RPMI7951 (cell line): Measurements from ENCODE around the gene TFCP2. TPM values are rescaled to one million over a fixed set of nuclear protein-coding genes. Genes with fewer than 3 reads are reported as not detected.
"Not testable (repeated sequence)": the region's sequence is repeated elsewhere in the genome, so short reads cannot be mapped to it uniquely, and the experiment has no call there.

Experiments
- DNase-seq: peaks from one replicate; pipeline ENCODE4 v3.0.0-alpha.2; 2012; ENCODE audit warnings: low read depth
- total RNA-seq: library from RNA; depleted of rRNA; stranded (reverse); fragments of >200 nt; shearing (Covaris generic); gene quantifications from 2 replicates; pipeline ENCODE4 v1.2.3, GENCODE V29; 2014

Gene TFCP2
- total RNA-seq, 1 experiment from 2014 or later: 8.4 TPM

DNA sequence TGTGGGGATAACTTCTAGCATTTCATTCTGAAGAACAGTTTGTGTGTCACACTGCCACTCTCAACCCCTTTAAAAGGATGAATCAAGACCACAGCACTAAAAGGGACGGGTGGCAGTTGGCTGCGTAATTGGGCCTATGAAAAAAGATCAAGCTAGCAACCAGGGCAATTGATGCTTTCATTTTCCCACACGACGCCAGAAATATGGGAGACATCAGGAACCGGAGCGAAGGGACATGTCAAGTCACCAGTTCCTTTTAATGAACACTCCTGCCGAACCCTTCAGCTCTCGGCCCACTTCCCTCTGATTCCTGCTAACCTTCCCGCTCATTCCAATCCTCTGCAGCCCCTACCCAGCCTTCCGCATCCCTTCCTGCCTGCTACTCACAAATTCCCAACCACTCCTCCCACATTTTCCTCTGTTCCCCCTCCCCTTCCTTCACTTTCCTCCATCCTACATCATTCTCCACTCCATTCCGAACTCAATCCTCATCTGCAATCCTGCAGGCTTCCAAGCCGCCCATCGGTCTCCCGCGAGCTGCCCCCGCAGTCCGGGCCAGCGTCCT, 90.3 kb downstream of the TFCP2 start:
- DNase-seq: peak; percentile 60

DNA sequence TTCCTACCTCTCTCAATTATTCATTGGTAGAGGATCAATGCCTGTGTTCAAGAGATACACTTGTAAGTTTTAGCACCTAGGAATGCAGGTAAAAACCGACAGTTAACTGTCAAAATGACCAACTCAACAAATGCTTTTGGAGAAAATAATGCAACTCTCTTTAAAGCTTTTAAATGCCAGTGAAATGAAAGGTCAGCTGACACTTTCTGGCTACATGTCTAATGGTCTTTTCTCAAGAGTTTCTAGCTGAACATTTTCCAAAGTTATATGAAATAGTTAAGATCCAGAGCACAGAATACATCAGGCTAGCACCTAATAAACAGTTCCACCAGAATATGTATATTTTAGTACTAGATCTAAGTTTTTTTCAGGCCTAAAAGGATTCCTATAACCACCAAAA, 91.5 kb downstream of the TFCP2 start:
- DNase-seq: no peak

DNA sequence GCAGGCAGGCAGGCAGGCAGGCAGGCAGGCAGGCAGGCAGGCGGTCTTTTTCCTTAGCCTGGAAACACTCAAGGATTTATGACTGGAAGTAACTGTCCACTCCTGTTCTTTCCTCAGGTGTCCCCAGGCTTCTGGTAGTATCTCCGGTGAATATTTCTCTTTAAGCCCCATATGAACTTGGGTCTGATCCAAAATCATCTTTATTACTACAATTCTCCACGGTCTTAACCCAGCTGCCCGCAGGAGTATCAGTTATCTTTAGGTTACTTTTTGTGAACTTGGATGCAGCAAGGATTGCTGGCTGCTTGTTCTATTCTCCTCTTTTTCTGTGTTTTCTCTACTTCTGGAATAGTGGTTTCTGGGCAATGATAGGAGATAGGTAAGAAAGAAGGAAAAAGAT, 92.8 kb downstream of the TFCP2 start:
- no peak for DNase-seq

DNA sequence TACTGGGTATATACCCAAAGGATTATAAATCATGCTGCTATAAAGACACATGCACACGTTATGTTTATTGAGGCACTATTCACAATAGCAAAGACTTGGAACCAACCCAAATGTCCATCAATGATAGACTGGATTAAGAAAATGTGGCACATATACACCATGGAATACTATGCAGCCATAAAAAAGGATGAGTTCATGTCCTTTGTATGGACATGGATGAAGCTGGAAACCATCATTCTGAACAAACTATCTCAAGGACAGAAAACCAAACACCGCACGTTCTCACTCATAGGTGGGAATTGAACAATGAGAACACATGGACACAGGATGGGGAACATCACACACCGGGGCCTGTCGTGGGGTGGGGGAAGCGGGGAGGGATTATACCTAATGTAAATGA, 94.1 kb downstream of the TFCP2 start:
- not testable (repeated sequence) for DNase-seq

DNA sequence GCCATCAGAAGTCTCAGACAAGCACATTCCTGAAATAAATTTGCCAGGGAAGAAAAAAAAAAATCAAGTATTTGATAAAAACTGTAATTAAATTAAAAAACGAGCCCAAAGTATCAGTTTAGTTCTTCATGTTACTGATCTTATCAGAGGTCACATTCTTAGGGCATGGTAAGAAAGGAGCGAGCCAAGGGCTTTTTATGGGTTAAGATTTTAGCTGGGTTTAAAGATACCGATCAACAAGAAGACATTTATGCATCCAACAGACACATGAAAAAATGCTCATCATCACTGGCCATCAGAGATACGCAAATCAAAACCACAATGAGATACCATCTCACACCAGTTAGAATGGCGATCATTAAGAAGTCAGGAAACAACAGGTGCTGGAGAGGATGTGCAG, 94.6 kb downstream of the TFCP2 start:
- not testable (repeated sequence) for DNase-seq

DNA sequence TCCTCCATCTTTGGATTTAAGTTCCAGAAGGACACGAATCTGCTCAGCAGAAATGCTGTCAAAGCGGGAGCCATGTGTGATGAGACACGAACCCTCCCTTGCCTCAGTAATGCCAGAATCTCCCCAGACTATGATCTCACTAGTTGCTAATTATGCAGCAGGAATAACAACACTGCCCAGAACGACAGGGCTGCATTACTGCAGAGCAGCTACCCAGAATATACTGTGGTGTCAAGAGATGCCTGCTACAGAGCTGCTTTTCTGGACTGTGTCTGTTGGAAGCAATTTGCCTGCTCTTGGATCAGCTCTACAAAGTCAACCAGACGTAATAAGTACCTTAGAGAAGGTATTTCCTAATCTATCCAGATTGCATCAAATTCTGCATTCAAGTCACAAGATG, 95.0 kb downstream of the TFCP2 start:
- DNase-seq: no peak

DNA sequence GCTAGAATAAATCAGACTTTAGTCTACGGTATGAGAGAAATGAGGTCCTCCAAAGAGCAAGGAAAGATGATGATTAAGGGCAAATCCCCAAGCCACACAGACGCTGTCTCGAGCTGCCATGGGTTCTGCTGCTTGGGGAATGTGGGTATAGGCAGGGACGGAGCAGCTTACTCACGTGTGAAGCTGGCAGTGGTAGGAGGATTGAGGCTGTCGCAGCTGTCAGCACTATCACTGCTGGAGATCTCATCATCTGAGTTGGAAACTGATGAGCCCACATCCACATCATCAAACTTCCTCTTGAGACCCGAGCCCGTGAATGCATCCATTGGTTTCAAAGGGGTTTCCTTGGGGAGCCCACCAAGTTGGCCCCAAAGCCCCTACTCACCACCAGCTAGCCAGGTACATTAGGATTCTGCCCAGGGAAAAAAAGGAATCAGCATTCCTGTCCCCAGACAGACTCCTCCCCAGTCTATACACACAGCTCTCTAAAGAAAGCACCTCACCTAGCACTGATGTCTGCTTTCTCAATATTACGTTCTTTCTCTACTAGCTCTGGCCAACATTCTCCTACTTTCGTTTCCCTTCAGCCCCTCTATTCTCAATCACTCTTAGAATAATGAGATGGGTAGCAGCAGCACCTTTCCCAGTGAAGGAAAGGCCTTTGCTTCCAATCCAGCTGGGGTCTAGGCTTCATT, 96.6 kb downstream of the TFCP2 start:
- DNase-seq: no peak

DNA sequence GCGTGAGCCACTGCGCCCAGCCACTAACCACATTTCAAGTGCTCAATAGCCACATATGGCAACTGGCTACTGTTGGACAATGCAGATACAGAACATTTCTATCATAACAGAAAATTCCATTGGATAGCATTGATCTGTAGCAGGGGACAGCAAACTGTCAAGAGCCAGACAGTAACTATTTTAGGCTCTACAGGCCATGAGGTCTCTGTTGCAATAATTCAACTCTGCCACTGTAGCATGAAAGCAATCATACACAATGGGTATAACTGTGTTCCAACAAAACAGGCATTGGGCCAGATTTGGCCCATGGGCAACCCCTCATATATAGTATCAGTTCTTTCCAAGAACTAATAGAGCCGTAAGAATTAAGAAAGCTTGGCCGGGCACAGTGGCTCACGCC, 97.5 kb downstream of the TFCP2 start:
- no peak for DNase-seq

DNA sequence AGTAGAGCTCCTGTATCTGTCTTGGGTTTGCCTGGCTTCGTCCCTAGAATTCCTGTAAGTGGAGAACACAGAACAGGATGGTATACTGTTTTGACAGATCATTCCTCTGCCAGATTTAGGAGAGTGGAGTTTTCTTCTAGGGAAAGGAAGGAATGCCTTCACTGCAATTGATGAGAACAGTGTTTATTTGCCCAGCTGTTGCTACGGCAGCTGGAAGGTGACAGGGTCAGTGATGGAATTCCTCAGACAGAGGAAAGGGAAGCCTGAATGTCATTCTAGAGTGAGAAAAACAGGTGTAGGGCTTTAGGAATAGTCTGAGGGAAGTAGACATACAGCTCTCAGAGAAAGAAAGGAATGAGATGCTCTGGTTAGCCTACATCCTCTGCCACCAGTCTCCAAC, 101.3 kb downstream of the TFCP2 start:
- no peak for DNase-seq

DNA sequence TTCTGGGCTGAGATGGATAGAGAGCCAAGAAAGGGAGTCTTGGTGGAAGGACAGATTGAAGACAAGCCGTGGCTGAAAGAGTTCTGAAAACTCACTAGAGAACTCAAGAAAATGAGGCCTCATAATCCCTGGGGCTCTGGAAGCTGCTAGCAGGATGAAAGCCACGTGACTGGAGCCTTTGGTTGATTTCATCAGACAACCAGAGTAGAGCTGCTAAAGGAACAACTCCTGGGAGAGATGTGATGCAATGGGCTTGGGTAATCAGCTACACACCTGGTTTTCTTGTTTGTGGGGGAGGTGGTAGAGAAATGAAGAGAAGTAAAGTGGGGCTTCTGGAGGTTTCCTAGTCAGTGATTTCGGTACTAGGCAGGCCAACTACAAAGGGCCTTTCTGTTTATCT, 102.9 kb downstream of the TFCP2 start:
- no peak for DNase-seq

DNA sequence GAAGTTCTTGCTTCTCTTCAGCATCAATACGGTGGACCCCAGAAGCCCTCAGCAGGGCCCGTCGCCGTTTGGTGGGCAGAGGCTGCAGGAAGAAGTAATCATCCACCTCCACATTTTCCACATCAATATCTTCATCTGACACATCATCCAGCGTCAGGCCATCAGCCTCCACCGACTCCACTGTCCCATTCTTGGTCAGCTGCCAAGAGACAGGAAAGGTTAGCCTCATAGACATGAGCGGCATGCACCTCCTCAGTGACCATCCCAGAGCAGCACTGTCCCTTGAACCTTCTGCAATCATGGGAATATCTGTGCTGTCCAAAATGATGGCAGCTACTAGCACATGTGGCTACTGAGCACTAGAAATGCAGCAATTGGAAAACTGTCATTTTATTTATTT, 105.2 kb downstream of the TFCP2 start:
- DNase-seq: no peak

DNA sequence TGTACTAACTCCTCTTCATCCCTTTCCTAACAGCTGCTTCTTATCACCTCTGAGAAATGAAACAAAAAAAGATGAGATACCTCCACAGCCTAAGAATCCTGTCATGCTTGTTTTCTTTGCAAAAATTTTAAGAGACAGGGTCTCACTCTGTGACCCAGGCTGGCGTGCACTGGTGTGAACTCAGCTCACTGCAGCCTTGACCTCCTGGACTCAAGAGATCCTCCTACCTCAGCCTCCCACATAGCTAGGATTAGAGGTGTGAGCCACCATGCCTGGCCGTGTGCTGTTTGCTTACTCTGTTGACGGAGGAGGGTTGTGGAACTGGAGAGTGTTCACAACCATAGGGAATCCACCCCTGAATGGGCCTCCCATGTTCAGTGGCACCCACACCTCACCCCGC, 105.7 kb downstream of the TFCP2 start:
- no peak for DNase-seq

DNA sequence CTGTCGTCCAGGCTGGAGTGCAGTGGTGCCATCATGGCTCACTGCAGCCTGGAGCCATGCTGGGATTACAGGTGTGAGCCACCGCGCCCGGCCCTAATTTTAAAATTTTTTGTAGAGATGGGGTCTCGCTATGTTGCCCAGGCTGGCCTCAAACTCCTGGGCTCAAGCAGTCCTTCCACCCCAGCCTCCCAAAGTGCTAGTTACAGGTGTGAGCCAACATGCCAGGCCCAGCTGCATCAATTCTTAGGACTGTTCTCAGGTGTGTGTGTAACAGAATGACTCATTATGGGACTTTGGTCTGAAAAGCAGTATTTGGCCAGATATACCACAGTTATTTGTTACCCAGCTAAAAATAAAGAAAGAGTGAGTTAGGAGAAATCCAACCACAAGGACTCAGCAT, 107.4 kb downstream of the TFCP2 start:
- no peak for DNase-seq

DNA sequence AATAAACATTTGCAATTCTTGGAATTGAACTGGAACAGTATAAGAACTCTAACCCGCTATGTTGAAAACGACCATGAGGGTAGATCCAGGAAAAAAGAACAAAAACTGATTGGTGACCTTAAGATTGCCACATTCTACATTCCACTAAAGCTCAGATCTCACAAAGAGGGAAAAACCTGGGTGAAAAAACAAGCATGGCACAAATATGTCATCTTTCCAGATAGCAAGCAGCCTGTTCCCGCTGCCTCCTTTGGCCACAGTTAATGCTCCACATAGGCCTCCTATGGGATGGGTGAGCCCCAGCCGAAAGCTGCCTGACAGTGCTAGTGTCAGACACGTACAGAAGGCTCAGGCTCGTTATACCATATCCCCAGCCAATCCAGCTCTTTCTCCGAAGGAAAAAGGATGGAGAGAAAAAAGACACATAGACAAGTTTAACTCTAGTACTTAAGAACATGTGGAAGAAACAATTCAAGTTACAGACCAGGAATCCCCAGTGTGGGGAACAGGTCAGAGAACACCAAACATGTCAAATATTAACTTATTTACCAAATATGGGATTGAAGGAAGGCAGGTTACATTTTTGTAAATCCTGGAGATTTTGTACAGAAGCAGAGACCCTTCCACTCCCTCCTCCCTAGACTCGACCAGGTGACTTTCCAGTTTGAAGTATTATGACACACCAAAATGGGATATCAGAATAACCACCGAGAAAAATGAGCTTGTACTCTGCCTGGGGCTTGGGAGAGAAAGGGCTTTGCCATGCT, 110.1 kb downstream of the TFCP2 start:
- DNase-seq: no peak

DNA sequence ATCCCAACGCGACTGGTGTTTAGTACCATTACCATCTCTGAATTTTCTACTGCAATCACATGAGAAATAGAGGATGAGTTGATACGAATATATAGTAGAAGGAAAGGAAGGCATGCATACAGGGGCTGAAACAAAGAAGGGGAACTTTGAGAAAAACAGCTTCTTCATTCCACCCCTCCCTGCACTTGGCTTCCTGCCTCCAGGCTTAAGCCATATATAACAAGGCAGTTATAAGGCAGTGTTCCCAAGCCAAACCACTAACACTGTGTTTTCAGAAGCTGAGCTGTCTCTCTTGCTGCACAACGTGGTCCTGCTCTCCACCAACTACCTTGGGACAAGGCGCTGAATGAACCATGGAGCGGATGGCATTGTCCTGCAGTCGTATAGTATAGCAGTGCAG, 113.8 kb downstream of the TFCP2 start:
- DNase-seq: no peak

DNA sequence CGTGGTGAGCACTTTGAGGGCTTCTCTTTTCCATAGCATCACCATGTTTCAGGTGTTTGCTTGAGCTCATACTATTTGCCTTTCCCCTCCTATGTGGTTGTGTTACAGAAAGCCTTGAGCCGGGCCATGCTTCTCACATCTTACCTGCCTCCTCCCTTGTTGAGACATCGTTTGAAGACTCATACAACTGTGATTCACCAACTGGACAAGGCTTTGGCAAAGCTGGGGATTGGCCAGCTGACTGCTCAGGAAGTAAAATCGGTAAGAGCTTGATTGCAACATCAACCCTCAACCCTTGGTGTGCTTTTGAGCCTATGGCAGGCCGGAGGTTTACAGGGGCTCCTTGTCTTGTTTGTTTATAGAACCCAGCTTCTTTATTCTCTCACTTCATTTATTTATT, 116.7 kb downstream of the TFCP2 start:
- peak; percentile 44 for DNase-seq

DNA sequence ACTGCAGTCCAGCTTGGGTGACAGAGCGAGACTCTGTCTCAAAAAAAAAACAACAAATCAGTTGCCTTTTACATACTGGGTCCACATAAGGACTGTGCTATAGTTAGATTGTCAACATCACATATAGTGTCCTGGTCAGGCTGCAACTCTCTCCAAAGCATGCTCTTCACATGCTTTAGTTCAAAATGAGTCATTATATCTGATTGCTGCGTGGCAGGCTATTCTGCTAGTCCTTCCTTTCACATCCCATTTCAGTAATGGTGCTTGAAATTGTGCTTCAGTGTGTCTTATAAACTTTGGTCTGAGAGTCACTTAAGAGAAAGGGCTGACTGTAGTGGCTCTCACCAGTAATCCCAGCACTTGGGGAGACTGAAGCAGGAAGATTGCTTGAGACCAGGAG, 117.9 kb downstream of the TFCP2 start:
- no peak for DNase-seq

DNA sequence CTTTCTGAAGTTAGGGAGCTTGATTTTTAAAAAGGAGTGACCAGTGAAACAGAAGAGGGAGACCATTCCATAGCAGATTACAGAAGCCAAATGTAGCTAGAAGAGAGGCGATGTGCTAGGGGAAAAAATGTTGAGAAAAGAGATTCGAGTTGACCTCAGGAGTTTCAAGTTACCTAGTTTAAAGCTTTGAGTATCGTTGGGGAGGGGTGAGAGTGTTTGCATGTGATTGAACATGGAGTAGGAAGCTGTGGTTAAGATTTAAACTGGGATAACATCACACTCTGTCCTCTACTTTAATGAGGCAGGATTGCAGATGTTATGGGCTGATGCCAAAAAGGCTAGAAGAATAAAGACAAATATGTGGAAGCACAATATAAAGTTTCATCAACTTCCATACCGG, 121.1 kb downstream of the TFCP2 start:
- DNase-seq: no peak

DNA sequence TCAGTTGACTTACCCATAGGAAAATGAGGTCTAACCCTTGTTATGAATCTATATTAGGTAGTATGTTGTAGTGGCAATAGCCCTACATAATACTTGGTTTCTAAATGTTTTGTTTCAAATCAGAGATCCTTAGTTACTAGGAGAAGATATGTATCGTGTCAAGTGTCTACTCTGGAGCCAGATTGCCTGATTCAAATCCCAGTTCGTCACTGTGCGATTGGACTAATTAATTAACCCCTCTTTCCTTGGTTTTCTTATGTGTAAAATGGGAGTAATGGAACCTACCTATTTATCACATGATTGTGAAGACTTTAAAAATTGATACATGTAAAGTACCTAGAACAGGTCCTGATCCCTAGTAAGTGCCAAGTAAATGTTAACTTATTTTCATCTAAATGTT, 123.4 kb downstream of the TFCP2 start:
- no peak for DNase-seq

DNA sequence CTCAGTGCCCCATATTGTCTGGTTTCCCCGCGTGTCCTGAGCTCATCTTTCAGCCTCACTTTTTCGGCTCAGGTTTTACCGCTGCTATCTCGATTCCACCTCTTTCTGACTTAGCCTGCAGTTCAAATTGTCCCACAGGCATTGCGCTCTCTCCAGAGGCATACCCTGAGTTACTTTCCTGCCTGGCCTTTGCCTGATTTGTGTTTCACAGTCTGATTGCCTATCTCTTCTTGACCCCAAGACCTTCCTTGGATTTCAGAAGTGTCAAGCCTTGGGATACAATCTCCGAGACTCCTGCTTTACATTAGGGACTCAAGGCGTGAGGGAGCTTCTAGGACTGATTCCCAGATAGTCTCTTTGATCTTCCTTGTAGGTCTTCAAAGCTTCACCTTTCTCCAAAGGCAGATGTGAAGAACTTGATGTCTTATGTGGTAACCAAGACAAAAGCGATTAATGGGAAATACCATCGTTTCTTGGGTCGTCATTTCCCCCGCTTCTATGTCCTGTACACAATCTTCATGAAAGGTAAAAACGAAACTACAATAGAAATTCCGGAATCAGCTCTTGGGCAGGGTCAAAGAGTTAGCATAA, 124.2 kb downstream of the TFCP2 start:
- no peak for DNase-seq

DNA sequence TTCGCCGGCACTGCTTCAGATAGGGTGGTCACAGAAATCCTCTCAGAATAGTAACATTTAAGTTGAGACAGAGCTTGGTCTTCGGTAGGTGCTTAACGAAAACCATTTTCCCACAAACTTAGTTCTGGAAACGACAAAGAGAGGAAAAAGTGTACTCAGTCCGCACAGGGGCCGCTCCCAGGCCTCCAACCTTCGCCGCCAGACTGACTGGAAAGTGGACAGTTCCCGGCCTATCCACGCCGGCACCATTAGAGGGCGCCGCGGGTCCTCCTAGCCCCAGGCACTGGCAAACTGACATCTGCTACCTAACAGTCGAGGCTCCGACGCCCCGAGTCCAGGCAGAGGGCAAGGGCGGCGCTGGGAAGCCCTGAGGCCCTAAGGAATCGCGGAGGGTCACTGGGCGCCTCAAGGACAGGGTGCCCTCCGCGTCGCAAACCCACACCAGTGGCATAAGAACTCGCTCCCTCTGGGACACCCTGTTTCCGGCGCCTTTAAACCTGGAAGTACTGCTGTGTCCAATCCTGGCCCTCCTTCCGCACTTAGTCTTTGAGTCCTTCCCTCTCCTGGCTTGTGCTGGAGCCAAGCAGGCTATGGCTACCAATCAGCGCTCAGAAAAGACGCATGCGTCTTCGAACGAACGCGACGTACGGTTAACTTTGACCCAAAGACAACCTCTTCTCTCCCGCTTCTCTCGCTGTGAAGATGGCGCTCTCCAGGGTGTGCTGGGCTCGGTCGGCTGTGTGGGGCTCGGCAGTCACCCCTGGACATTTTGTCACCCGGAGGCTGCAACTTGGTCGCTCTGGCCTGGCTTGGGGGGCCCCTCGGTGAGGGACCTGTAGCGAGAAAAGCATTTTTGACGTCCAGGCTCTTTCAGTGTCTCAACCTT, 125.0 kb downstream of the TFCP2 start, which contains the start of gene LETMD1:
LETMD1 (plus strand) TSS at position 673 of the 886 bp plus-strand sequence; CDS start at position 703, 30 bp downstream.
- peak; percentile 97 for DNase-seq
